ENCODE measurements around the gene PLOD2.

Gene PLOD2

GRCh38 chr3:146125951-146126350, 35.0 kb downstream of the PLOD2 start:
- H3K4me2 ChIP-seq (ENCODE audit: low read depth, low read length, poor library complexity, severe bottlenecking): no peak overlapping the region
- no peaks in the 10 kb centered on the region for H3K9me3 ChIP-seq (ENCODE audit: insufficient read depth, low read depth, low read length)
- H3K27me3 ChIP-seq (ENCODE audit: insufficient read depth, low read length, poor library complexity, severe bottlenecking): no peaks in the 10 kb centered on the region
- TF ChIP-seq CTCF (conservative IDR thresholded peaks at IDR 0.05; ENCODE audit: low read length) (no peak), EZH2phosphoT487 (IDR thresholded peaks at IDR 0.05; ENCODE audit: borderline replicate concordance) (no peak)
- H3K9ac ChIP-seq (ENCODE audit: low read depth, low read length, poor library complexity, severe bottlenecking): no peak overlapping the region
- no peaks in the 10 kb centered on the region for H3K79me2 ChIP-seq (ENCODE audit: insufficient read depth, low read length)
- no peaks in the 10 kb centered on the region for H4K20me1 ChIP-seq (ENCODE audit: insufficient read depth, low read length, poor library complexity, severe bottlenecking)
- H3K36me3 ChIP-seq (ENCODE audit: insufficient read depth, low read length): no peaks in the 10 kb centered on the region
- no peak overlapping the region for H2AFZ ChIP-seq (ENCODE audit: low read length)
- H3K4me1 ChIP-seq (ENCODE audit: insufficient read depth, low read length, poor library complexity, severe bottlenecking): no peaks in the 10 kb centered on the region
- H3F3A ChIP-seq (ENCODE audit: low read depth): no peaks in the 10 kb centered on the region
- no peak overlapping the region for H3K4me3 ChIP-seq (ENCODE audit: low read length, poor library complexity, severe bottlenecking)
- no peaks in the 10 kb centered on the region for H3K9me2 ChIP-seq (replicated peaks; ENCODE audit: low read depth, low read length)

- Histone ChIP-seq H3K36me3 (ENCODE audit: insufficient read depth, low read length) (no peaks in the 10 kb centered on the region), H3K79me2 (ENCODE audit: insufficient read depth, low read length) (no peaks in the 10 kb centered on the region), H3K9me2 (replicated peaks; ENCODE audit: low read depth, low read length) (no peaks in the 10 kb centered on the region), H3K27me3 (ENCODE audit: insufficient read depth, low read length, poor library complexity, severe bottlenecking) (no peaks in the 10 kb centered on the region), H3K9me3 (ENCODE audit: insufficient read depth, low read depth, low read length) (no peaks in the 10 kb centered on the region), H3K9ac (ENCODE audit: low read depth, low read length, poor library complexity, severe bottlenecking) (no peak overlapping the region), H3K4me1 (ENCODE audit: insufficient read depth, low read length, poor library complexity, severe bottlenecking) (no peaks in the 10 kb centered on the region), H2AFZ (ENCODE audit: low read length) (no peak overlapping the region), H3F3A (ENCODE audit: low read depth) (no peaks in the 10 kb centered on the region), H3K4me3 (ENCODE audit: low read length, poor library complexity, severe bottlenecking) (no peak overlapping the region), H3K4me2 (ENCODE audit: low read depth, low read length, poor library complexity, severe bottlenecking) (no peak overlapping the region), H4K20me1 (ENCODE audit: insufficient read depth, low read length, poor library complexity, severe bottlenecking) (no peaks in the 10 kb centered on the region)
- no peak for TF ChIP-seq EZH2phosphoT487 (IDR thresholded peaks at IDR 0.05; ENCODE audit: borderline replicate concordance)
- TF ChIP-seq CTCF (conservative IDR thresholded peaks at IDR 0.05; ENCODE audit: low read length): no peak
Observed at GRCh38 chr3:146124126-146124801, 36.7 kb downstream of the PLOD2 start.

- no peak overlapping the region for H2AFZ ChIP-seq (ENCODE audit: low read length)
- no peaks in the 10 kb centered on the region for H3K9me3 ChIP-seq (ENCODE audit: insufficient read depth, low read depth, low read length)
- TF ChIP-seq EZH2phosphoT487 (IDR thresholded peaks at IDR 0.05; ENCODE audit: borderline replicate concordance) (no peak), CTCF (conservative IDR thresholded peaks at IDR 0.05; ENCODE audit: low read length) (no peak)
- H3K9me2 ChIP-seq (replicated peaks; ENCODE audit: low read depth, low read length): no peaks in the 10 kb centered on the region
- no peak overlapping the region for H3K9ac ChIP-seq (ENCODE audit: low read depth, low read length, poor library complexity, severe bottlenecking)
- H3K79me2 ChIP-seq (ENCODE audit: insufficient read depth, low read length): no peaks in the 10 kb centered on the region
- no peaks in the 10 kb centered on the region for H3K4me1 ChIP-seq (ENCODE audit: insufficient read depth, low read length, poor library complexity, severe bottlenecking)
- H3K27me3 ChIP-seq (ENCODE audit: insufficient read depth, low read length, poor library complexity, severe bottlenecking): no peaks in the 10 kb centered on the region
- H3K36me3 ChIP-seq (ENCODE audit: insufficient read depth, low read length): no peaks in the 10 kb centered on the region
- H3K4me2 ChIP-seq (ENCODE audit: low read depth, low read length, poor library complexity, severe bottlenecking): no peak overlapping the region
- no peak overlapping the region for H3K4me3 ChIP-seq (ENCODE audit: low read length, poor library complexity, severe bottlenecking)
- H4K20me1 ChIP-seq (ENCODE audit: insufficient read depth, low read length, poor library complexity, severe bottlenecking): no peaks in the 10 kb centered on the region
- no peaks in the 10 kb centered on the region for H3F3A ChIP-seq (ENCODE audit: low read depth)
Observed at GRCh38 chr3:146117406-146118285, 43.3 kb downstream of the PLOD2 start.
